ENCODE results near the gene FBXO11.

Gene FBXO11

DNA sequence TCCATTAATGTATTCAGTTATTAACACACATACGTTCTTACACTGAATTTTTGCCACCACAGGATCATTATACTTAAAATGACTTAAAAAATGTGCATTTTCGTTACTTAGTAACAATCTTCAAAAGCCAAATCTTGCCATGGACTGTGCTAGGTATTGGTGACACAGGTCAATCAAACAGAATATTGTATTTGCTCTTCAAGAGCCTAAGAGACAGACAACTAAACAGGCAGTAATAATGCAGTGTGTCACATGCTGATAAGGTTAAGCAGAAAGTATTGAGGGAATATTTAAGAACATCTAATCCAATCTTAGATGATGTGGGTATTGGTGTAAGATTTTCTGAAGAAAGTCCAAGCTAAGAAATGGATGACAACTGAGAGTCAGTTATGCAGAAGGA lies 56.9 kb downstream of the FBXO11 start:
- DNase-seq: no peak

DNA sequence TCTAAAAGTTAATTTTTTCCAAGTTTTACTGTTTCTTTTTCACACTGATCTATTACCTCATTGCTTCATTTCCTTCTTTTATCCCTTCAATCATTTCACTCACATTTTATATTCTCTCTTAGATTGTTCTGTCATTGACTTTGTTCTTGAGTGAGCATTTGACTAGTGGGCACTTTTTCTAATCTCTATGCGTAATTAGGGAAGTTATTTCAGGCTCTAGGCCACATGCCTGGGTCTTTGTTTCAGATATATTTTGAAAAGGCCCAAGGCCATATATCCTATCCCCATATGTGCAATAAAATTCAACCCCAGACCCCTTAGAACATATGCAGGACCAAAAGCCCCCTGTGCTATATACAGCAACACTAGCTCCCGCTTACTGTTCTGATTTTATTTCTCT lies 62.1 kb downstream of the FBXO11 start:
- DNase-seq: no peak

DNA sequence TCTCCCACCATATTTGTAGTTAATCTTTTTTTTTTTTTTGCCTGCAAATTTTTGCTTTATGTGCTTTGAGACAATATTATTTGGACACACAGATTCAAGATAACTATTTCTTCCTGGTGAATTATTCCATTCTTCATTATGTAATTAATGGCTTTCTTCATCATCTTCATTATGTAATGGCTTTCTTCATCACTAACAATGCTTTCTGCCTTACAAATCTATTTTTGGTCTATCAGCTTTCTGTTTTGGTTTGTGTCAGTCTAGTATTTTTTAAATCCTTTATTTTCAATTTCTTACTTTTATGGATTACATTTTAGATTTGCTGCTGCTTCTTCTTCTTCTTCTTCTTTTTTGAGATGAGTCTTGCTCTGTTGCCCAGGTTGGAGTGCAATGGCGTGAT lies 62.9 kb downstream of the FBXO11 start:
- no peak for DNase-seq

DNA sequence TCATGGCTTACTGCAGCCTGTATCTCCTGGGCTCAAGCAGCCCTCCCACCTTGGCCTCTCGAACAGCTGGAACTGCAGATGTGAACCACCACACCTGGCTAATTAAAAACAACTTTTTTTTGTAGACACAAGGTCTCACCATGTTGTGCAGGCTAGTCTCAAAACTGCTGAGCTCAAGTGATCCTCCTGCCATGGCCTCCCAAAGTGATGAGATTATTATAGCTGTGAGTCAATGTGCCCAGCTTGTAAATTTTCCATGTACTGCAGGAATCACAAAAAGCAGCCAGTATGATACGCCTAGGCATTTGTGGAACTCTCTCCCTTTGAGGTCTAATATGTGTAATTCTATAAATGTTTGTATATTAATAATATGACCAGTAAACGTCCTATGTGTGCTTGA lies 63.5 kb downstream of the FBXO11 start:
- DNase-seq: no peak

DNA sequence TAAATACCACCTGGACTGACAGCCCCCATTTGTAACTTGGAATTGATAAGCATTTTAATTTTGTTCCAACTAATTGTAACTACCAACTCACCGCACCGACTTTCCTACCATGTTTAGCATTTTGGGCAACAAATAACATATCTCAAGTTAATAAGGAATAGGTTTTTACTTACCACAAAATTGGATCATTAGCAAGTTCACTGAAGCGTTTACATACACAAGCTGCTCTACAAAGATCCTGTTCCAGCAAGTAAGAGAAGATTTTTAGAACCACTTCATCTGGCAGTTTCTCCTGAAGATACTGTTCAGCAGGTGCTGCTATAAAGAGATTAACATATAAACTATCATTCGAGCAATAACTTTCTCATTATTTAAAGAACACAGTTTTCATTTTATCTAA lies 67.6 kb downstream of the FBXO11 start:
- no peak for DNase-seq

DNA sequence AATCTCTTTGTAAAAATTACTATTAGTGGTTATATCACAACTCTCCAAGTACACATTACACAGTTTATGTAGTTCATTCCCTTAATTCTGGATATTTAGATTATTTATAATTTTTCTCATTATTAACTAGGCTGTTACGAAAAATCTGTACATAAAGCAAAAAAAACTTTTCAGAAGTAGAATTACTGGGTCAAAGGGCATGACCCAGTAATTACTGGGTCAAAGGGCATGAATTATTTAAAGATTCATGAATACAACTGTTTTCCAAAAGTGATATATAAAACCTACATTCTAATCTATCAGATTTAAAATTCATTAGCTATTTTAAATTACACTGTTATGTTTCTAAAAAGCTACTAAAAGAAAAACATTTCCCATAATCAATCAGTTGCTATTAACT lies 68.0 kb downstream of the FBXO11 start:
- no peak for DNase-seq

DNA sequence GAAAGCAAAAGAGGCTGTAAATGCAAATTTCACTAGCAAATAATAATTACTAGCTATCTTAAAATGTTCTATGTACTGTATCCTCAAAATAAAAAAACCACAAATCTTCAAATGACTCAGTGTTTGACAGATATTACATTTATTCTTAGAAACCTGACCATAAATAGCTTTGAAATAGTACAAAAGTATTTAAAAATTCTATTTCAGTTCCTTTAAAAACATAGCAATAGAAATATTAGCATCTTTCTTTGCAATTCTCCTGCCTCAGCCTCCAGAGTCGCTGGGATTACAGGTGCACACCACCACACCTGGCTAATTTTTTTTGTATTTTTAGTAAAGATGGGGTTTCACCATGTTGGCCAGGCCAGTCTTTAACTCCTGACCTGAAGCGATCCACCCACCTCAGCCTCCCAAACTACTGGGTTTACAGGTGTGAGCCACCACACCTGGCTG lies 72.8 kb downstream of the FBXO11 start:
- DNase-seq: no peak

DNA sequence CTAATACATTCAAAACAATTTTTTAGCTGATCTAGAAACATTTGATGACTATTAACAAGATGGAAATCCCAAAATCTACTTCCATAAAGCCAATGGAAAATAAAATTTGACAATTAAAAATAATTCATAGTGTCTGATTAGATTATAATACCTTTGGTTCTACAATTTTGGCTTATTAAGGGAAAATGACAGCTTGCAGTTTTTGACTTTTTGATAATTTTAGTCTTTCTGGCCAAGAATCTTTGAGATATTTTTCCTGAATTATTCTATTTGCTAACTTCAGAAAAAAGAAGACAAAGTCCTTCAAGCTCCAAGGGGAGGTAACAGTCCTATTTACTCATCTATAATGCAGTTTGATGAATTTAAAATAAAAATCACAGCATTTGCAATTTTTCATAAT lies 83.8 kb downstream of the FBXO11 start:
- DNase-seq: no peak

DNA sequence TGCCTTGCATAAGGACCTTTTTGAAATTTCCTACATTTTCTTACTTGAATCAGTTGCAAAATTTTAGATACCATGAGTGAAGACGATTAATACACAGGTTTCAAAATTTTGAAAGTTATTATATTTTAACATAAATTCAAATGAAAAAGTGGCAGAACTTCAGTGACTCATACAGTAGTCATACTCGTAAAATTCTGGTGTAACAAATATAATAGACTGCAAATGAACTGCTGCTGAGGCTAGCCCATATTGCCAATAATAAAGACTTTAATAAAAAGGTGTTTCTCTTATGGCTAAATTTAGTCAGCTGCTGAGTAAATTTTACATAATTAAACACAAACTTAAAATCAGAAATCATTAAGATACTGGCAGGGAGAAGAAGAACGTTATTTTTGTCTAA lies 86.5 kb downstream of the FBXO11 start:
- no peak for DNase-seq

DNA sequence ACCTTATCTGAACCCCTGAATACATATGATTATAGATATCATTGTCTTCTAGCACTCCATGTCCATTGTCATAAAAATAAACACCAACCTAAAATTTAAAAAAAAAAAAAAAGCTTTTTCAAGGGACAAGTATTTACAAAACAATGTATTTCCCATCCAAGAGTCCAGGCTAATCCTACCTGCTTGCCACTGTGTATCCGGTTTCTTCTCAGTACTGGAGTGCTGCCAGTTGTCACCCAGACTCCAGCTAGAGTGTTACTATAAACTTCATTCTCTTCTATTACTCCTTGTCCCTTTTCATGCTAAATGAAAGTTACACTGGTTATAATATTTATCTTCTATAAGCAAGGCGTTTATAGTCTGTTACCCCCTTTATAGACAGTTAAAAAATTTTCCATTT lies 87.5 kb downstream of the FBXO11 start:
- no peak for DNase-seq

DNA sequence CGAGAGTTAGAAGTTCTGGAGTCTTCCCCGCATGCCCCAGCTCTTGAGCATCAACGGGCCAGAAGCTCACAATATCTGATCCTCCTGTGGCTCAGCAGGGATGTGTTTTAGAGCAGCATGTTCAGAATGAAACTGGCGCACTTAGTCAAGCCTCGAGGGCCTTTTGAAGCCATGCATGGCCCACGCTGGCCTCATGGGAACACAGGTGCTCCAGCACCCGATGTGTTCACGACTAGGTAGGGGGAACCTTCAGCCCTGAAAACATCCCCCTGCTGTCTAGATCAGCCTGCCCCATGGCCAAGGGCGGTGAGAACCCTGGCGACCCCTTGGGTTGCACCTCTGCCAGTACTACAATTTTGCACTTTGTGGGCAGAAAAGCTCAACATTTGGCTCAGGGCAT lies 90.5 kb downstream of the FBXO11 start:
- DNase-seq: no peak

DNA sequence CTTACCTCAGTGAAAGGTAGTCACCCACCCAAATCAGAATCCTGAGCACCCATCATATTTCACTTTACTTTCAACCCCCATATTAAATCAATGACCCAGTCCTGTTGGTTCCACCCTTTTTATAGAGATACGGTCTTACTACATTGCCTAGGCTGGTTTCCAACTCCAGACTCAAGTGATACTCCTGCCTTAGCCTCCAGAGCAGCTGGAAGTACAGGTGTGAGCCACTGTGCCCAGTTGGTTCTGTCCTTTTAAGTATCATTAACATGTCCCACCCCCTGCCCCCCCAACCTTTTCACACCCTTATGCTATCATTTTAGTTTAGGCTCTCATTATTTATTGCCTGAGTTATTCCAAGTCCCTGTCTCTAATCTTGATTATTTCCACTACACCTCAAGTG lies 94.6 kb downstream of the FBXO11 start:
- no peak for DNase-seq

DNA sequence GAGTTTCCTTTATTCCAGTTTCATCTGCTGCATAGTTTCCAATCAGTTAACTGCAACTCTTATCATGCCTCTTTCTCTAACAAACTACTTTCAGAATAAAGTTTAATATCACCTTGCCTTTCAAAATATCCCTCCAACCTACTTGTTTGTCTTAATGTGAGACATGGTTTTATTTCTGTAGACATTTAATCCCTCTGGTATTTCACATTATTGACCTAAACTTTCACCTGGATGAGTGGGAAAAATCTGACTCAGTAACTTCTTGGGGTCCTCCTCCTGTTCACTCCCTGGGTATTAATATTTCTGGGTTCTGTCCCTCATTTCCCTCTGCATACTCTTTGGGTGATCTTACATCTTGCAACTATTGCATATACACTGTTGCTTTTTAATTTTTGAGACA lies 95.4 kb downstream of the FBXO11 start:
- no peak for DNase-seq

DNA sequence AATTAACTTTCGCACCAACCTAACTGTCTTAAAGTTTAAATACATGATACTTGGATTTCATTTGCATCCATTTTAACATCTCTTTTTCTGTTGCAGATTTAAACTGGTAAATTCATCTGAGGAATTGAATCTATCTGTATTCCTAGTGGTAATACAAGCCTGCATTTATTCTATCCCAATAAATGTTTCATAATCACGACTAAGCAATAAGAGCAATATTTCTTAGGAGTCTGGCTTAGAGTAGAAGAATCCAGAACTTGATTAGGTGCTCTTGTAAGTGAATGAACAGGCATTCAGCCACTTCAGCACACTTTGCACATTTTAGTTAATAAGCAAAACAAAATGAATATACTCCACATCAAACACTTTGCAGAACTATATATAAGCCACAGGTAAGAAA lies 96.4 kb downstream of the FBXO11 start:
- DNase-seq: no peak

DNA sequence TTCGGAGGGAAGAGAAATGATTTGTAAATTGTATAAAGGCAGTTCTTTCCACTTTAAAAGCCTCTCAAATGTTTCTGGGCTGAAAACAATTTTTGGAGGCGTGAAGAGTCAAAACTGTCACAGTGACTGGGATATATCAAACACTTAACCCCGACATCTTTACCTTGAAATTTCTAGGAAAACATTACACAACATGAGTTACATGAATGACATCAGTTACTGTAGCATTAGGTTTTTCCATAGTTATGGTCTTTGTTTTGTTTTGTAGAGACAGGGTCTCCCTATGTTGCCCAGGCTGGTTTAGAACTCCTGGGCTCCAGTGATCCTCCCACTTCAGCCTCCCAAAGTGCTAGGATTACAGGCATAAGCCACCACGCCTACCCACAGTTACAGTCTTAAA lies 97.7 kb downstream of the FBXO11 start:
- DNase-seq: no peak

DNA sequence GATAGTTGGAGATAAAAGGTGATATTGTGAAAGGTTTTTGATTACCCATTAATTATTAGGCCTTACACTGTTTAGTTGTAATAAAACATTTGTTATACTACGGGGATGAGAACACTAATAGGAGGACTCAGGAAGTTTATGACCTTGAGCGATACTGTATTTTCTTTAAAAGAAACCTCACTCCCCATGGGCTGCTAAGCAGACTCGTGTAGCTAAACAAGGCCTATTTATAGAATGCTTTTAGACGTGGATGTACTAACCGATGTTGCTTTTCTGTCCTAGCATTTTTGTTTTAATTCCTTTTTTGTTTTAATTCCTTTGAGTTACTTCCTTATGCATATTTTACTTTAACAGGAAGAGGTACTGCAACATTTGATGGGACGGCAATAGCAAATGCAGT lies 100.4 kb downstream of the FBXO11 start:
- DNase-seq: no peak

DNA sequence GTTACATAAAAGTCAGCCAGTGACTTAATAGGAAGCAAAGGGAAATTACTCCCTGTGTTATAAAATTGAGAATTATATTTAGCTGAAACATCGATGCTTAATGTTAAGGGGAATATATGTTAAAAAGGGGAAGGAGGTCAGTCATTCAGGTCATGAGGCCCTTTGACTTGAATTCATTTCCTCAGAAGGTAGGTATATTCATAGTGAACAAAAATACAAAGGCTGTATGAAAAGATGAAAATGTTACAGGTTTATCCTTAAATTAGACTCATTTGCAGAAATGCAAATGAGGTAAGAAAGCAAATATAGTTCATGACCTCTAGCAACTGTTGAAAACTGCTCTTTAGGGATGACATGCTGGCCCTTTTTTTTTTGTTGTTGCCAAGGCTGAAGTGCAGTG lies 102.5 kb downstream of the FBXO11 start:
- no peak for DNase-seq

DNA sequence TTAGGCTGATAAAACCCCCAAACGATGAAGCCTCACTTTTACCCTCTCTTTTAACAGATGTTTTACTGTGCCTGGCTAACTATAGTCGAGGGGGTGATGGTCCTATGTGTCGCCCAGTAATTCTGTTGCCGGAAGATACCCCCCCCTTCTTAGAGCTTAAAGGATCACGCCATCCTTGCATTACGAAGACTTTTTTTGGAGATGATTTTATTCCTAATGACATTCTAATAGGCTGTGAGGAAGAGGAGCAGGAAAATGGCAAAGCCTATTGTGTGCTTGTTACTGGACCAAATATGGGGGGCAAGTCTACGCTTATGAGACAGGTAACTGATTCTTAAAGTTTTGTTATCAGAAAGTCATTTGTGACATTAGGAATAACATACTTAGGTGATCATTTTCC lies 102.9 kb downstream of the FBXO11 start:
- no peak for DNase-seq

DNA sequence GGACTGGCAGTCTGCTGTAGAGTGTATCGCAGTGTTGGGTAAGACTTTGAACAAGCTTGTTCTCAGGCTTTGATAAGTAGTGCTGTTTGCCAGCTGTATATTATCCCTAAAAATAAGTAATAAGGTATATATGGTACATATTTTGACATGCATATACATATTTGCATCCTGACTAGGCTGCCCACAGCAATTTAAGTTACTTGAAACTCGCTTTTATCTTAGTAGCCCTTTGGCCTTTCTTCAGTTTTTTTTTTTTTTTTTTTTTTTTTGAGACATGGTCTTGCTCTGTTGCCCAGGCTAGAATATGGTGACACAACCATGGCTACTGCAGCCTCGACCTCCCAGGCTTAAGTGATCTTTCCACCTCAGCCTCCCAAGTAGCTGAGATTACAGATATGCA lies 105.2 kb downstream of the FBXO11 start:
- DNase-seq: no peak

DNA sequence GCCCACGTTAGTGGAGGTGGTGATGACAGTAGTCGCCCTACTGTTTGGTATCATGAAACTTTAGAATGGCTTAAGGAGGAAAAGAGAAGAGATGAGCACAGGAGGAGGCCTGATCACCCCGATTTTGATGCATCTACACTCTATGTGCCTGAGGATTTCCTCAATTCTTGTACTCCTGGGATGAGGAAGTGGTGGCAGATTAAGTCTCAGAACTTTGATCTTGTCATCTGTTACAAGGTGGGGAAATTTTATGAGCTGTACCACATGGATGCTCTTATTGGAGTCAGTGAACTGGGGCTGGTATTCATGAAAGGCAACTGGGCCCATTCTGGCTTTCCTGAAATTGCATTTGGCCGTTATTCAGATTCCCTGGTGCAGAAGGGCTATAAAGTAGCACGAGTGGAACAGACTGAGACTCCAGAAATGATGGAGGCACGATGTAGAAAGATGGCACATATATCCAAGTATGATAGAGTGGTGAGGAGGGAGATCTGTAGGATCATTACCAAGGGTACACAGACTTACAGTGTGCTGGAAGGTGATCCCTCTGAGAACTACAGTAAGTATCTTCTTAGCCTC lies 107.2 kb downstream of the FBXO11 start:
- no peak for DNase-seq

DNA sequence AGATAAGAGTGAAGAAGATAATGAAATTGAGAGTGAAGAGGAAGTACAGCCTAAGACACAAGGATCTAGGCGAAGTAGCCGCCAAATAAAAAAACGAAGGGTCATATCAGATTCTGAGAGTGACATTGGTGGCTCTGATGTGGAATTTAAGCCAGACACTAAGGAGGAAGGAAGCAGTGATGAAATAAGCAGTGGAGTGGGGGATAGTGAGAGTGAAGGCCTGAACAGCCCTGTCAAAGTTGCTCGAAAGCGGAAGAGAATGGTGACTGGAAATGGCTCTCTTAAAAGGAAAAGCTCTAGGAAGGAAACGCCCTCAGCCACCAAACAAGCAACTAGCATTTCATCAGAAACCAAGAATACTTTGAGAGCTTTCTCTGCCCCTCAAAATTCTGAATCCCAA lies 107.7 kb downstream of the FBXO11 start:
- DNase-seq: no peak

DNA sequence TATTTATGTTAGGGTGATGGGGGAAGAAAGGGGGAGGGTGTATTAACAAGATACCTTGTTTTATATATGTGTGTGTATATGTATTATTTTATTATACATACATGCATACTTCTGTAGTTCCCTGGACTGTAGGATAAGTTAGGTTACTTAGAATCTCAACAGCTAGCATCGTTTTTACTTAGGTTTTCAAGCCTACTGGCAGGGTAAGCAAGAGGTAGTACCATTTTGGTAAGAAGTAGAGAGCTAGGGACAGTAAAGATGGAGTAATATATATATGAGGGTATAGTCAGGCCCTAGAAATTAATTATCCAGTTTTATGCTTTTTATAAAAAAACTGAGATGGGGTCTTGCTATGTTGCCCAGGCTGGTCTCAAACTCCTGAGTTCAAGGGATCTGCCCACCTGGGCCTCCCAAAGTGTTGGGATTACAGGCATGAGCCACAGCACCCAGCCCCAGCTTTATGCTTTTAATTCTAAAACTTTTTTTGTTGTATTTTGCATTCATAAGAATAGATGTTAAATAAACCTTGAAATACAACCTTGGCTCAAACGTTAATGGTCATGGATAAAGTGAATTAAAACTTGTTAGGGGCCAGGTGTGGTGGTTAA lies 110.1 kb downstream of the FBXO11 start:
- DNase-seq: no peak

DNA sequence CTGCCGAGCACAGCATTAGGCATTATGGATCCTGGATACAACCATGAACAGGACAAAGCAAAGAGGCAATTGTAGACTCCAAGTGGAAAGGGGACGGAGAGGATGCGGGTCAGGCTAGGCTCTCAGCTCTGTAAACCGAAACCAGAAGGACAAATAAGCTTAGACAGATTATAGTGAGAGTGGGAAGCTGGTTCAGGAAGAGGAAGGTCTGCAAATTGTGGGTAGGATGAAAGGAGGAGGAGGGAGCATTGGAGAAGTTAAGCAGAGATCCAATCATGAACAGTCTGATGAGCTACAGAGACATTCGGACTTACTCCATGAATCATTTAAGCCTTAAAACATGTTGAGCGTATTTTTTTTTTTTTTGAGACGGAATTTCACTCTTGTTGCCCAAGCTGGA lies 120.3 kb downstream of the FBXO11 start:
- DNase-seq: no peak

DNA sequence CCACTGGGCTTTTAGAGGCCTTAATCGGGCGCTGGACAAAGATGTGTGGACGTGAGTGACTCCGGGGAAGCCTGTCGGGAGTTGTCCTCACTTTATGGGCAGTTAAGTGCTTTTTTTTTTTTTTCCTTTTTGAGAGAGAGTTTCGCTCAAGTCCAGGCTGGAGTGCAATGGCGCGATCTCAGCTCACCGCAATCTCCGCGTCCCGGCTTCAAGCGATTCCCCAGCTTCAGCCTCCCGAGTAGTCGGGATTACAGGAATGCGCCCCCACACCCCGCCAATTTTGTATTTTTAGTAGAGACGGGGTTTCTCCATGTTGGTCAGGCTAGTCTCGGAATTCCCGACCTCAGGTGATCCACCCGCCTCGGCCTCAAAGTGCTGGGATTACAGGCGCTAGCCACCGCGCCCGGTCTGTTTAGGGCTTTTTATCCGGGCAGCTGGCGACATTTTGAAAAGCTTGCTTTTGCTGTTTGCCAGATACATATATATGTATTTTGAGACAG lies 121.9 kb downstream of the FBXO11 start:
- no peak for DNase-seq
